Epidermal melanocyte (primary cell): ENCODE results near the gene SDHA.
"Not testable (repeated sequence)": the region's sequence is repeated elsewhere in the genome, so short reads cannot be mapped to it uniquely, and the experiment has no call there.

ENCODE experiments used
- DNase-seq: peaks from one replicate; pipeline ENCODE4 v3.0.0; 2011; ENCODE audit warnings: low spot score; ENCODE audit not compliant: insufficient read length

The SDHA gene

GRCh38 chr5:254322-254721, 36.2 kb downstream of the SDHA start:
- DNase-seq: not testable (repeated sequence)

- DNase-seq: not testable (repeated sequence)
Measured at GRCh38 chr5:255116-255515, 37.0 kb downstream of the SDHA start.

- DNase-seq: not testable (repeated sequence)
Measured at GRCh38 chr5:256347-256746, 38.2 kb downstream of the SDHA start.

- no peak for DNase-seq
Measured at GRCh38 chr5:257148-257547, 39.0 kb downstream of the SDHA start.

GRCh38 chr5:263275-263974, 45.3 kb downstream of the SDHA start:
- peak; percentile 41 for DNase-seq

- no peak for DNase-seq
Measured at GRCh38 chr5:264338-264737, 46.2 kb downstream of the SDHA start.

- not testable (repeated sequence) for DNase-seq
Measured at GRCh38 chr5:266311-267026, 48.3 kb downstream of the SDHA start.

GRCh38 chr5:267716-268115, 49.6 kb downstream of the SDHA start:
- DNase-seq: no peak

- no peak for DNase-seq
Measured at GRCh38 chr5:270340-270739, 52.2 kb downstream of the SDHA start.

- not testable (repeated sequence) for DNase-seq
Measured at GRCh38 chr5:271828-272167, 53.7 kb downstream of the SDHA start.

- not testable (repeated sequence) for DNase-seq
Measured at GRCh38 chr5:273091-273490, 55.0 kb downstream of the SDHA start.

- DNase-seq: not testable (repeated sequence)
Measured at GRCh38 chr5:273491-273890, 55.4 kb downstream of the SDHA start.

GRCh38 chr5:274346-274745, 56.2 kb downstream of the SDHA start:
- not testable (repeated sequence) for DNase-seq

- DNase-seq: no peak
Measured at GRCh38 chr5:278646-279045, 60.5 kb downstream of the SDHA start.

GRCh38 chr5:279051-279665, 61.0 kb downstream of the SDHA start:
- DNase-seq: not testable (repeated sequence)

- DNase-seq: no peak
Measured at GRCh38 chr5:285991-286557, 68.0 kb downstream of the SDHA start.

- DNase-seq: not testable (repeated sequence)
Measured at GRCh38 chr5:290200-290599, 72.1 kb downstream of the SDHA start.

GRCh38 chr5:291345-291744, 73.2 kb downstream of the SDHA start:
- DNase-seq: not testable (repeated sequence)

- DNase-seq: not testable (repeated sequence)
Measured at GRCh38 chr5:294788-295187, 76.7 kb downstream of the SDHA start.

- DNase-seq: not testable (repeated sequence)
Measured at GRCh38 chr5:296207-296606, 78.1 kb downstream of the SDHA start.

GRCh38 chr5:296954-297353, 78.8 kb downstream of the SDHA start:
- DNase-seq: not testable (repeated sequence)

- DNase-seq: not testable (repeated sequence)
Measured at GRCh38 chr5:297448-297847, 79.3 kb downstream of the SDHA start.
